Stimulated activated CD4-positive, alpha-beta T cell treated with anti-CD3 and anti-CD28 coated beads, Interleukin-15, amount 100 ng/mL, for 24 hours (primary cell): ENCODE results near the gene NFIA.

Source experiments
- DNase-seq: peaks from one replicate; pipeline ENCODE4 v3.0.0-alpha.2; 2020

The NFIA gene

GRCh38 chr1:61085206-61085982, 3.0 kb downstream of the NFIA start:
- no peak for DNase-seq

- DNase-seq = no peak
These were observed 3.8 kb downstream of the NFIA start for GRCh38 chr1:61085983-61086644.

GRCh38 chr1:61087571-61087970, 5.2 kb downstream of the NFIA start:
- no peak for DNase-seq

- DNase-seq = no peak
These were observed 6.0 kb downstream of the NFIA start for GRCh38 chr1:61088163-61088974.

- no peak for DNase-seq
These were observed 7.0 kb downstream of the NFIA start for GRCh38 chr1:61089338-61089737.

- no peak for DNase-seq
These were observed 7.4 kb downstream of the NFIA start for GRCh38 chr1:61089741-61090140.

GRCh38 chr1:61090546-61091202, 8.3 kb downstream of the NFIA start:
- no peak for DNase-seq

- no peak for DNase-seq
These were observed 9.1 kb downstream of the NFIA start for GRCh38 chr1:61091455-61091854.

GRCh38 chr1:61092642-61093041, 10.3 kb downstream of the NFIA start:
- no peak for DNase-seq

- no peak for DNase-seq
These were observed 11.3 kb downstream of the NFIA start for GRCh38 chr1:61093525-61094137.

- DNase-seq = no peak
These were observed 12.5 kb downstream of the NFIA start for GRCh38 chr1:61094677-61095469.

GRCh38 chr1:61095470-61095812, 13.1 kb downstream of the NFIA start:
- DNase-seq = no peak

GRCh38 chr1:61097317-61097716, 15.0 kb downstream of the NFIA start:
- DNase-seq = no peak

- no peak for DNase-seq
These were observed 15.4 kb downstream of the NFIA start for GRCh38 chr1:61097722-61098121.

- no peak for DNase-seq
These were observed 16.0 kb downstream of the NFIA start for GRCh38 chr1:61098333-61098732.

GRCh38 chr1:61098906-61099437, 16.6 kb downstream of the NFIA start:
- no peak for DNase-seq

GRCh38 chr1:61100578-61100977, 18.2 kb downstream of the NFIA start:
- no peak for DNase-seq

- DNase-seq = no peak
These were observed 19.2 kb downstream of the NFIA start for GRCh38 chr1:61101536-61101935.

- DNase-seq = no peak
These were observed 19.7 kb downstream of the NFIA start for GRCh38 chr1:61102041-61102440.

GRCh38 chr1:61102621-61103020, 20.3 kb downstream of the NFIA start:
- no peak for DNase-seq

GRCh38 chr1:61104220-61104671, 21.9 kb downstream of the NFIA start:
- DNase-seq = no peak

GRCh38 chr1:61107638-61108037, 25.3 kb downstream of the NFIA start:
- no peak for DNase-seq
